DND-41 (cell line): ENCODE results near the gene ABCG4.

Experiments
- EZH2 ChIP-seq: IDR thresholded peaks from 3 replicates; pipeline ENCODE4 v1.6.1; 2012; ENCODE audit warnings: borderline replicate concordance, low read depth, mild to moderate bottlenecking, moderate library complexity, low read length, inconsistent platforms; ENCODE audit not compliant: severe bottlenecking
- TF ChIP-seq, protein P1 (sequence below): IDR thresholded peaks from 2 replicates; pipeline ENCODE4 v1.5.1; 2012; ENCODE audit warnings: borderline replicate concordance, low read length, moderate library complexity, mild to moderate bottlenecking; ENCODE audit not compliant: poor library complexity, severe bottlenecking; ENCODE audit errors: extremely low read depth

DNA sequence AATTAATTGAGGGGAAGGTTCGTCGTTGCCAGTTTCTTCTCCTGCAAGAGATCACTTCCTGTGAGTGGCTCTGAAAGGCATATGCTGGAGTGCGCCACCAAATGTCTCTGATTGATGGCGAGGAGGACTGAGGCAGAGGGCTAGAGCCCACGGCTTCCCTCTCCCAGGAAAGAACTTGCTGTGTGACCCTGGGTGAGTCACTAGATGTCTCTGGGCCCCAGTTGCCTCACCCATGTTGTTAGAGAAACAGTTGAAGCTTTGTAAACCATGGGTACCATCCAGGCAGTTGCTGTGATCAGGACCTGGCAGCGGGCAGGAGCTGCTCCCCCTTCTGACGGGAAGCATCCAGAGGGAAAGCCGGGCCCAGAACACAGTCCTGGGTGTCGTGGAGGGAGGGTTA lies 3.2 kb downstream of the ABCG4 start:
- TF ChIP-seq, protein P1, sequence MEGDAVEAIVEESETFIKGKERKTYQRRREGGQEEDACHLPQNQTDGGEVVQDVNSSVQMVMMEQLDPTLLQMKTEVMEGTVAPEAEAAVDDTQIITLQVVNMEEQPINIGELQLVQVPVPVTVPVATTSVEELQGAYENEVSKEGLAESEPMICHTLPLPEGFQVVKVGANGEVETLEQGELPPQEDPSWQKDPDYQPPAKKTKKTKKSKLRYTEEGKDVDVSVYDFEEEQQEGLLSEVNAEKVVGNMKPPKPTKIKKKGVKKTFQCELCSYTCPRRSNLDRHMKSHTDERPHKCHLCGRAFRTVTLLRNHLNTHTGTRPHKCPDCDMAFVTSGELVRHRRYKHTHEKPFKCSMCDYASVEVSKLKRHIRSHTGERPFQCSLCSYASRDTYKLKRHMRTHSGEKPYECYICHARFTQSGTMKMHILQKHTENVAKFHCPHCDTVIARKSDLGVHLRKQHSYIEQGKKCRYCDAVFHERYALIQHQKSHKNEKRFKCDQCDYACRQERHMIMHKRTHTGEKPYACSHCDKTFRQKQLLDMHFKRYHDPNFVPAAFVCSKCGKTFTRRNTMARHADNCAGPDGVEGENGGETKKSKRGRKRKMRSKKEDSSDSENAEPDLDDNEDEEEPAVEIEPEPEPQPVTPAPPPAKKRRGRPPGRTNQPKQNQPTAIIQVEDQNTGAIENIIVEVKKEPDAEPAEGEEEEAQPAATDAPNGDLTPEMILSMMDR, result no peak
- no peak for TF ChIP-seq EZH2
